GM12873 (cell line): Measurements from ENCODE around the gene VSIR.
A peak's percentile ranks its signal among the peaks of the same experiment; 100 is the strongest.

Experiments
- TF ChIP-seq, protein P1 (sequence below): IDR thresholded peaks from 2 replicates; pipeline ENCODE4 v1.5.1; 2012; ENCODE audit warnings: low read depth, mild to moderate bottlenecking, moderate library complexity, low read length, control low read depth; ENCODE audit not compliant: insufficient read depth; ENCODE audit errors: missing control alignments

Gene VSIR

DNA sequence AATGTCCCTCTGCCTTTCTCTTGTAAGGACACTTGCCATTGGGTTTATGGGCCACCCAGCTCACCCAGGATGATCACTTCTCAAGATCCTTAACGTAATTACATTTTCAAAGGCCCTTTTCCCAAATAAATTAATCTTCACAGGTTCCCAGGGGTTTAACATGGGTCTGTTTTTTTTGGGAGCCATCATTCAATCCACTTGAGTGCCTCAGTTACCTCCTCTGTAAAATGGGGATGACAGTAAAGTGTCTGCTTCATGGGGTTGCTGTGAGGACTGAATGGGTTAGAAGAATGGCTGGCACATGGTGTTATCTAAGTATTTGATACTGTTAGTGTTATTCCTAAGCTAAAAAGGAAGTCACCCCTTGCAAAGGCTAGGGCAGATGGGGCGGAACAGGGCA lies 61.1 kb downstream of the VSIR start:
- TF ChIP-seq, protein P1, sequence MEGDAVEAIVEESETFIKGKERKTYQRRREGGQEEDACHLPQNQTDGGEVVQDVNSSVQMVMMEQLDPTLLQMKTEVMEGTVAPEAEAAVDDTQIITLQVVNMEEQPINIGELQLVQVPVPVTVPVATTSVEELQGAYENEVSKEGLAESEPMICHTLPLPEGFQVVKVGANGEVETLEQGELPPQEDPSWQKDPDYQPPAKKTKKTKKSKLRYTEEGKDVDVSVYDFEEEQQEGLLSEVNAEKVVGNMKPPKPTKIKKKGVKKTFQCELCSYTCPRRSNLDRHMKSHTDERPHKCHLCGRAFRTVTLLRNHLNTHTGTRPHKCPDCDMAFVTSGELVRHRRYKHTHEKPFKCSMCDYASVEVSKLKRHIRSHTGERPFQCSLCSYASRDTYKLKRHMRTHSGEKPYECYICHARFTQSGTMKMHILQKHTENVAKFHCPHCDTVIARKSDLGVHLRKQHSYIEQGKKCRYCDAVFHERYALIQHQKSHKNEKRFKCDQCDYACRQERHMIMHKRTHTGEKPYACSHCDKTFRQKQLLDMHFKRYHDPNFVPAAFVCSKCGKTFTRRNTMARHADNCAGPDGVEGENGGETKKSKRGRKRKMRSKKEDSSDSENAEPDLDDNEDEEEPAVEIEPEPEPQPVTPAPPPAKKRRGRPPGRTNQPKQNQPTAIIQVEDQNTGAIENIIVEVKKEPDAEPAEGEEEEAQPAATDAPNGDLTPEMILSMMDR = no peak

DNA sequence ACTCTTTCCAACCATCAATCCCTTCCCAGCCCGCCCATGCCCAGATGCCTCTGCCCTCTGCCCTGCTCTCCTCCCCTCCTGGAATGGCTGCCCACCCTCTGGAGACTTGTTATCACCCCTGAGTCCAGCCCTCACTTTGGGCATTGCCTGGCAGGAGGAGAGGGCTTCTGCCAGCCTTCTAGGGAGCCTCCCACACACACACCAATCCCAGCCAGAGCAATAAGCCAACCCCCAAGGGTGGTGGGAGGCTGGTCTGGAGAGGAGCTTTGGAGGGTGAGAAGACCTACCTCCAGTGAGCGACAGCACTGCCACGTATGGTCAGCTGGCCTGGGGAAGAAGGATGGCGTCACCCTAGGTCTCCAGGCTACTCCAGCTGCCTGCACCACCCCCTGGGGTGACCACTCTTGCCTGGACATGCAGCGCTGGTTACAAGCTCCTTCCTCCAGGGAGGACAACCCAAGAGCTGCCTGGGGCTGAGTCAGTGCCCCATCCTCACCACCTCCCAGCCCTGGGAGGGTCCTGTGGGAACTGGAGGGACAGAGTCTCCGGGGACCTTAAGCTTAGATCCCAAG lies 62.2 kb downstream of the VSIR start:
- TF ChIP-seq, protein P1 = no peak

DNA sequence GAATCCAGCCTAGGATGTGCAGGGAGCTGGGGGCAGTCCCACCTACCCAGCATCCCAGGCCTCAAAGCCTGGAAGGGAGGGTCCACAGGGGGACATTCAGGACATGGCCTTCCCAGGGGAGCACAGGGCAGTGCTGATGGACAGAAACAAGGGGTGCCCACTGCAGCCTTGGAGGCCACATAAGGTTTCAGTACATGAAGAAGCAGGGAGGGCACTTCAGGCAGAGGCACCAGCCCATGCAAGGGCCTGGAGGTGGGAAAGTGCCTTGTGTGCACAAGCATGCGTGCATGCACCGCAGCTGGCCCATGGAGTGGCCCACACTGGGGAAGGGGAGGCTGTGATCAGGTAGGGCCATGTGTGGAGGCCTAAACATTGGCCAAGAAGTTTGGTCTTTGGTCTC lies 62.8 kb downstream of the VSIR start:
- TF ChIP-seq, protein P1 = no peak

DNA sequence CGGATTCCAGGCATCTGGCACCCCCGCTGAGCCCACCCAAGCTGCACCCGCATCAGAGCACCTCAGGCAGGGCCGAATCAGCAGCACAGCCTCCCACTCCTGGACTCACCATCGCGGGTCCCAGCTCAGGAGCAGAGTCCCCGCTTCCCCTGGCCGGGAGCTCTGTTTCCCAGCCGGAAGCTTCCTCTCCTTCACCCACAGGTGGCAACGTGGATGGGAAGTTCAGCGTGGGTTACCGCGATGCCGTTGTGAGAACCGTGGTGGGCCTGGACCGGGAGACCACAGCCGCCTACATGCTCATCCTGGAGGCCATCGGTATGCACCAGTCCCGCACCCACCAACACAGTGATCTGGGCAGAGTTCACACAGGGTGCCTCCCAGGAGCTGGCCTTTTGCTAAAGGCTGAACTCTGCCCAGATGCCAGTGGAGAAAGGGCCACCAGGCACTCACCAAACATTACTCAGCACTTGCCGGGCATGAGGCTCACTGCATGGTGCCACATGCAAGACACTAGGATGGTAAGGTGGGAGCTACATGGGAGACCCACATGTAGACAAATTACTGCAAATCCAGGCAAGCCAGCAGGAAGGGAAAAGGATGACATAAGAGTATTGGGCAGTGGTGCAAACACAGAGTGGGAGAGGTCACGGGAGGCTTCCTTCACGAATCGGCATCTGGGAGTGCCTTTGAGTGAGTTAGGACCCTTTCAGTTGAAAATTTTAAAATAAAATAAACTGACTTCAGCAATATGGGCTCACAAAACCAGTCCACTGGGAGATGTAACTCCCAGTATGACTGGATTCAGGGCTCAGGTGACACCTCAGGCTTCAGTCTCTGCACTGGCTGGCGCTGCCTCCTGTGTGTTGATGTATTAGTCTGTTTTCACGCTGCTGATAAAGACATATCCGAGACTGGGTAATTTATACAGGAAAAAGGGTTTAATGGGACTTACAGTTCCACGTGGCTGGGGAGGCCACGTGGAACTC lies 64.1 kb downstream of the VSIR start:
- TF ChIP-seq, protein P1 = no peak

DNA sequence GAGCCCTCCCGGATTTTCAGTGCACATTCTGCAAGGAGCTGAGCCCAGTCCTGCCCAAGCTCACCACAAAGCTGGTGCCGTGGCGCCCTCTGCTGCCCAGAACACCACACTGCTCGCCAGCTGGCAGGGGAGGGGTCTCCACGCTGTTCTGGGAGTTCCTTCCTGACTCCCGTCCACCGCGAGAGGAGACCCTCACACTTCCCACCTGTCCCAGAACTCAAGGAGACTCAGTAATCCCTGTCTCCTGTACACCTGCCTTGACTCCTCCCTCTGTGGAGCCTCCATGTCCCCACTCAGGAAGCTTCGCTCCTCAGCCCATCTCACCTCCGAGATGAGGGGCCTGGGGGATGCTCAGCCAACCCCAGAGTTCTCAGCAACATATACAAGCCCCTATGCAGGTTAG lies 65.0 kb downstream of the VSIR start:
- TF ChIP-seq, protein P1 = peak; percentile 99

DNA sequence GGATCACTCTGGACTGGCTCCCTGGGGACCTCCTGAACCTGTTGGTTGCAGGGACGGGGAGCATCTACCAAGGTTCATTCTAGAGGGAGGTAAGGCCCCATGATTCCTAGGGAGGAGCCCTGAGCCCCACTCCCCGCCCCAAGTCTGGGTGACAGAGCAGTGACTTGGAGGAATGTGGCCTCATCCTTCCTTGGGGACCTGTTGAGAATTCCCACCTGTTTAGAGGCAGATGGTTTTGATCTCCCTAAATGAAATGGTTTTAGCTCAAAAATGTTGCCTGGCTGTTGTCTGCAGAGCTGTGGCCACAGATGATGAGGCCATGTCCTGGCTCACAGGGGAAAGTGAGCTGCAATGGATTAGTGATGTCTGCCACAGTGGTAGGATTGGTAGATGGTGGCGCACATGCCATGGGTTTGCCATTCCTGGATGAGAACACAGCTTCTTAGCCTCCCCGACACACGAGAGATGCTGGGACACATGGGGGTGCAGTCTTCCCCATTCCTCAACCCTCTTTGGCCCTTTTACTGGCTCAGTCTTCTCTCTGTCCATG lies 66.0 kb downstream of the VSIR start:
- TF ChIP-seq, protein P1 = no peak
